ENCODE results near the gene ABCA9. TPM values are rescaled to one million over a fixed set of nuclear protein-coding genes. Genes with fewer than 3 reads are reported as not detected.

The ABCA9 gene
- total and polyA plus RNA-seq, 2 experiments from 2014 or later, result not detected

- Mint-ChIP-seq H3K4me3 (no peak overlapping the region), H3K36me3 (ENCODE audit: low read depth) (no peaks in the 10 kb centered on the region), H3K9me3 (no peaks in the 10 kb centered on the region), H3K27me3 (ENCODE audit: insufficient read depth, low read depth, poor library complexity) (peaks cover 2% of the 10 kb centered on the region), H3K27ac (no peak overlapping the region), H3K4me1 (no peaks in the 10 kb centered on the region)
- Histone ChIP-seq H2AFZ (no peak overlapping the region), H3F3A (replicated peaks; ENCODE audit: low read depth) (no peaks in the 10 kb centered on the region), H3K4me3 (no peak overlapping the region), H3K9me2 (ENCODE audit: insufficient read depth) (0 out of 2 replicates have a peak, but pooled peaks cover 3% of the 10 kb centered on the region), H3K27me3 (ENCODE audit: insufficient read depth) (no peaks in the 10 kb centered on the region), H4K20me1 (replicated peaks; ENCODE audit: insufficient read depth) (no peaks in the 10 kb centered on the region), H3K4me1 (ENCODE audit: insufficient read depth) (no peaks in the 10 kb centered on the region), H3K36me3 (ENCODE audit: insufficient read depth) (no peaks in the 10 kb centered on the region), H3K4me2 (no peak overlapping the region), H3K27ac (ENCODE audit: low read depth) (no peak overlapping the region), H3K79me2 (replicated peaks; ENCODE audit: insufficient read depth) (no peaks in the 10 kb centered on the region)
- ATAC-seq (no peak), DNase-seq (ENCODE audit: low spot score) (no peak)
- TF ChIP-seq EZH2 (IDR thresholded peaks at IDR 0.05; ENCODE audit: low read depth, unreplicated experiment), result no peak
- no peak for TF ChIP-seq REST (IDR thresholded peaks at IDR 0.05; ENCODE audit: unreplicated experiment)
- no peak for TF ChIP-seq STAT1 (IDR thresholded peaks at IDR 0.05; ENCODE audit: unreplicated experiment)
- no peak for TF ChIP-seq EZH2phosphoT487 (IDR thresholded peaks at IDR 0.05; ENCODE audit: unreplicated experiment)
- TF ChIP-seq ZNF462 (CRISPR knock-in tag; IDR thresholded peaks at IDR 0.05), result no peak
- TF ChIP-seq NANOG (IDR thresholded peaks at IDR 0.05; ENCODE audit: borderline replicate concordance), result no peak
- TF ChIP-seq JUNB (IDR thresholded peaks at IDR 0.05; ENCODE audit: unreplicated experiment), result no peak
- TF ChIP-seq POLR2AphosphoS5 (IDR thresholded peaks at IDR 0.05; ENCODE audit: low read depth), result no peak
- no peak for TF ChIP-seq ZNF331 (CRISPR knock-in tag; IDR thresholded peaks at IDR 0.05; ENCODE audit: low read depth)
- no peak for TF ChIP-seq CTCF (conservative IDR thresholded peaks at IDR 0.05; ENCODE audit: low read depth in 2 of 2)
- no peak for TF ChIP-seq CREB1 (CRISPR knock-in tag; IDR thresholded peaks at IDR 0.05; ENCODE audit: low read depth)
These were observed 9.5 kb downstream of the ABCA9 start for GRCh38 chr17:69050999-69051775.
